ENCODE data around the gene NOS2.
A peak's percentile ranks its signal among the peaks of the same experiment; 100 is the strongest.
"Not testable (repeated sequence)": the region's sequence is repeated elsewhere in the genome, so short reads cannot be mapped to it uniquely, and the experiment has no call there.

The NOS2 gene

GRCh38 chr17:27783440-27784350, 16.6 kb downstream of the NOS2 start:
- no peak for DNase-seq

- no peak for DNase-seq
Measured at GRCh38 chr17:27782791-27783206, 17.5 kb downstream of the NOS2 start.

GRCh38 chr17:27780828-27781404, 19.4 kb downstream of the NOS2 start:
- DNase-seq = no peak

GRCh38 chr17:27780092-27780827, 20.1 kb downstream of the NOS2 start:
- no peak for DNase-seq

GRCh38 chr17:27778183-27778582, 22.1 kb downstream of the NOS2 start:
- DNase-seq = no peak

- DNase-seq = no peak
Measured at GRCh38 chr17:27776882-27777624, 23.3 kb downstream of the NOS2 start.

- no peak for DNase-seq
Measured at GRCh38 chr17:27771586-27771985, 28.7 kb downstream of the NOS2 start.

GRCh38 chr17:27770877-27771276, 29.5 kb downstream of the NOS2 start:
- no peak for DNase-seq

- no peak for DNase-seq
Measured at GRCh38 chr17:27768858-27769410, 31.4 kb downstream of the NOS2 start.

GRCh38 chr17:27766438-27766837, 33.9 kb downstream of the NOS2 start:
- no peak for DNase-seq

- DNase-seq = no peak
Measured at GRCh38 chr17:27765353-27765752, 35.0 kb downstream of the NOS2 start.

- DNase-seq = no peak
Measured at GRCh38 chr17:27764589-27764988, 35.7 kb downstream of the NOS2 start.

- DNase-seq = no peak
Measured at GRCh38 chr17:27762527-27763305, 37.6 kb downstream of the NOS2 start.

GRCh38 chr17:27760931-27761330, 39.4 kb downstream of the NOS2 start:
- DNase-seq = not testable (repeated sequence)

- peak; percentile 71 for DNase-seq
Measured at GRCh38 chr17:27760069-27760885, 40.1 kb downstream of the NOS2 start.

- DNase-seq = no peak
Measured at GRCh38 chr17:27759528-27759927, 40.8 kb downstream of the NOS2 start.

- DNase-seq = peak; percentile 55
Measured at GRCh38 chr17:27756467-27757371, 43.6 kb downstream of the NOS2 start.

GRCh38 chr17:27755706-27756466, 44.4 kb downstream of the NOS2 start:
- no peak for DNase-seq

GRCh38 chr17:27754549-27754948, 45.8 kb downstream of the NOS2 start:
- no peak for DNase-seq
